Panc1 (cell line): Measurements from ENCODE around the gene AFG1L.
A peak's percentile ranks its signal among the peaks of the same experiment; 100 is the strongest.

Source experiments
- POLR2AphosphoS5 ChIP-seq: IDR thresholded peaks from 2 replicates; pipeline ENCODE4 v1.6.1; 2012; ENCODE audit warnings: mild to moderate bottlenecking, low read depth, low read length, moderate library complexity
- TF ChIP-seq, protein P1 (sequence below): fragments of 450-650 bp; IDR thresholded peaks from 2 replicates; pipeline ENCODE4 v1.5.1; 2017; ENCODE audit warnings: mild to moderate bottlenecking

DNA sequence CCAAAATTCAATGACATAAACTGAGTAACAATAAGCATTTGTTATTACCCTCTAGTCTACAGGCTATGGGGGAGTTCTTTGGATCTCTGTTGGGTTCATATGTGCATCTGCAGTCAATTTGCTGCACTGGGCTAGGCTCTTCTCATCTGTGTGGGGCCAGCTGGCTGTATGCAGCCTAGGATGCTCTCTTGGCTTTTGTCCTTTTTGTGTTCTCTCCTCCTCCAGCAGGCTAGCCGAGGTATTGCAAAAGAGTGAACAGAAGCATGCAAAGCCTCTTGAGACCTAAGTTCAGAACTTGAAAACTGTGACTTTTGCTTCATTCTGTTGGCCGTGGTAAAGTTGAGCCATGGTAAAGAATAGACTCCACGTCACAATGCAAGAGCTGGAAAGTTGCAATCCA, 203.0 kb downstream of the AFG1L start:
- TF ChIP-seq, protein P1, sequence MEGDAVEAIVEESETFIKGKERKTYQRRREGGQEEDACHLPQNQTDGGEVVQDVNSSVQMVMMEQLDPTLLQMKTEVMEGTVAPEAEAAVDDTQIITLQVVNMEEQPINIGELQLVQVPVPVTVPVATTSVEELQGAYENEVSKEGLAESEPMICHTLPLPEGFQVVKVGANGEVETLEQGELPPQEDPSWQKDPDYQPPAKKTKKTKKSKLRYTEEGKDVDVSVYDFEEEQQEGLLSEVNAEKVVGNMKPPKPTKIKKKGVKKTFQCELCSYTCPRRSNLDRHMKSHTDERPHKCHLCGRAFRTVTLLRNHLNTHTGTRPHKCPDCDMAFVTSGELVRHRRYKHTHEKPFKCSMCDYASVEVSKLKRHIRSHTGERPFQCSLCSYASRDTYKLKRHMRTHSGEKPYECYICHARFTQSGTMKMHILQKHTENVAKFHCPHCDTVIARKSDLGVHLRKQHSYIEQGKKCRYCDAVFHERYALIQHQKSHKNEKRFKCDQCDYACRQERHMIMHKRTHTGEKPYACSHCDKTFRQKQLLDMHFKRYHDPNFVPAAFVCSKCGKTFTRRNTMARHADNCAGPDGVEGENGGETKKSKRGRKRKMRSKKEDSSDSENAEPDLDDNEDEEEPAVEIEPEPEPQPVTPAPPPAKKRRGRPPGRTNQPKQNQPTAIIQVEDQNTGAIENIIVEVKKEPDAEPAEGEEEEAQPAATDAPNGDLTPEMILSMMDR = peak; percentile 81
- no peak for TF ChIP-seq POLR2AphosphoS5
